ENCODE measurements around the gene METTL27. TPM values are rescaled to one million over a fixed set of nuclear protein-coding genes. Genes with fewer than 3 reads are reported as not detected.
A peak's percentile ranks its signal among the peaks of the same experiment; 100 is the strongest.
"Not testable (repeated sequence)": the region's sequence is repeated elsewhere in the genome, so short reads cannot be mapped to it uniquely, and the experiment has no call there.

Gene METTL27, protein sequence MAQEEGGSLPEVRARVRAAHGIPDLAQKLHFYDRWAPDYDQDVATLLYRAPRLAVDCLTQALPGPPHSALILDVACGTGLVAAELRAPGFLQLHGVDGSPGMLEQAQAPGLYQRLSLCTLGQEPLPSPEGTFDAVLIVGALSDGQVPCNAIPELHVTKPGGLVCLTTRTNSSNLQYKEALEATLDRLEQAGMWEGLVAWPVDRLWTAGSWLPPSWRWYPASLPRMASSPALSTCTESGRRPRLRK
- polyA plus RNA-seq: 7.6 TPM
- long read RNA-seq, donor 1, partial matches to known transcripts: 0 of 3 reads
- long read RNA-seq, donor 1, other reads (novel, unspliced or antisense): 0 of 3 reads
- long read RNA-seq, donor 2, partial matches to known transcripts: 0 of 1 reads
- long read RNA-seq, donor 2, other reads (novel, unspliced or antisense): 0 of 1 reads
- long read RNA-seq, donor 3, partial matches to known transcripts: 0 of 1 reads
- long read RNA-seq, donor 3, other reads (novel, unspliced or antisense): 0 of 1 reads
- long read RNA-seq, donor 4: 0 reads
- long read RNA-seq, donor 5, partial matches to known transcripts: 0 of 2 reads
- long read RNA-seq, donor 5, other reads (novel, unspliced or antisense): 0 of 2 reads
- long read RNA-seq, donor 6, partial matches to known transcripts: 55 of 55 reads
- long read RNA-seq, donor 6, other reads (novel, unspliced or antisense): 0 of 55 reads
- long read RNA-seq, donor 7: 0 reads
- long read RNA-seq, donor 8, partial matches to known transcripts: 0 of 3 reads
- long read RNA-seq, donor 8, other reads (novel, unspliced or antisense): 0 of 3 reads
- long read RNA-seq, donor 9: 0 reads
- long read RNA-seq, donor 10, partial matches to known transcripts: 0 of 3 reads
- long read RNA-seq, donor 10, other reads (novel, unspliced or antisense): 0 of 3 reads
- long read RNA-seq, donor 11, partial matches to known transcripts: 0 of 1 reads
- long read RNA-seq, donor 11, other reads (novel, unspliced or antisense): 0 of 1 reads

DNA sequence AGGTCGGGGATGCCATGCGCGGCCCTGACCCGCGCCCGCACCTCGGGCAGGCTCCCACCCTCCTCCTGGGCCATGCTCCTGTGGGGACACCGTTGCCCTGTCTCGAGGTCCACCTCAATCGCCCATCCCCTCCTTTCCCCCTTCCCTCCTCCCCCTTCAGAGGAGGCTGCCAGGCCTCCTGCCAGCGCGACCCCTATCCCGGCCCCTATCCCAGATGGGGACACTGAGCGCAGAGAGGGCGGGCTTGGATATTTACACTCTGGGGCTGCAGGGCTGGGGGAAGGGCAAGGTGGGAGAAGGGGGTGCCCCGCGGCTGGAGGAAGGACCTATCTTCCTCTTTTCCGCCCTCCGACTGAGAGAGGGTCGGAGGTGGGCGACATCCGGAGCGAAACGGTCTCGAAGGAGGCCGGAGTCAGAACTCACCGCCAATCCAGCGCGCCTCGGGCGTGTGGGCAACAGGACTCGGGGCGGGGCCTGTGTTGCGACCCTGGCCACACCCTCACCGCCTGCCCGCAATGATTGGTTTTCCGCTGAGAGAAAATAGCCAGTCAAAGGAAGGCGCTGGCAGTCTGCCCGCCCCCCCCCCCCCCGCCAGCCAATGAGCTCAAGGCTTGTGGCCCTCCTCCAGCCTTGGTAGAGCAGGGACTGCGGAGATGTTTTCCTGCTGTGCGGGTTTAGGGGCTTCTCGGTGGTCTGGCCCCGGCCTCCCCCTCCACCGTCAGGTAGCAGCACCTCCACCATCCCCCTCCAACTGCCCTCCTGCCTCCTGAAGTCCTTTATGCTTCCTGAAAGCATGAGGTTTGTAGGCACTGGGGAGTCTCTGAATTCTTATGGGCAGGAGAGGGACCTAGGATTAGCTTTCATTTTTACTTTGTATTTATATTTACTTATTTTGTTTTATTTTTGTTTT, at the start of gene METTL27:
METTL27 (minus strand) TSS at position 450 of the 910 bp plus-strand sequence; CDS start at position 74, 376 bp downstream.
- DNase-seq: peak; percentile 92 to 94
- WGBS (ENCODE audit: insufficient coverage, low lambda C conversion rate): no CpG with 5 or more reads among the region's 45 CpGs
- Histone ChIP-seq H3K36me3 (ENCODE audit: control insufficient read depth, insufficient read depth, low read length) (no peaks in the 10 kb centered on the region), H3K27me3 (ENCODE audit: control insufficient read depth, insufficient read depth, low read length) (no peaks in the 10 kb centered on the region), H3K4me1 (ENCODE audit: control insufficient read depth, insufficient read depth, low read length) (peaks cover 10% of the 10 kb centered on the region), H3K9me3 (ENCODE audit: control insufficient read depth, low read depth, low read length) (no peaks in the 10 kb centered on the region), H3K4me3 (ENCODE audit: low read length) (peak within 1 kb of the TSS; percentile 80), H3K27ac (ENCODE audit: low read length) (peak within 1 kb of the TSS; percentile 69)

DNA sequence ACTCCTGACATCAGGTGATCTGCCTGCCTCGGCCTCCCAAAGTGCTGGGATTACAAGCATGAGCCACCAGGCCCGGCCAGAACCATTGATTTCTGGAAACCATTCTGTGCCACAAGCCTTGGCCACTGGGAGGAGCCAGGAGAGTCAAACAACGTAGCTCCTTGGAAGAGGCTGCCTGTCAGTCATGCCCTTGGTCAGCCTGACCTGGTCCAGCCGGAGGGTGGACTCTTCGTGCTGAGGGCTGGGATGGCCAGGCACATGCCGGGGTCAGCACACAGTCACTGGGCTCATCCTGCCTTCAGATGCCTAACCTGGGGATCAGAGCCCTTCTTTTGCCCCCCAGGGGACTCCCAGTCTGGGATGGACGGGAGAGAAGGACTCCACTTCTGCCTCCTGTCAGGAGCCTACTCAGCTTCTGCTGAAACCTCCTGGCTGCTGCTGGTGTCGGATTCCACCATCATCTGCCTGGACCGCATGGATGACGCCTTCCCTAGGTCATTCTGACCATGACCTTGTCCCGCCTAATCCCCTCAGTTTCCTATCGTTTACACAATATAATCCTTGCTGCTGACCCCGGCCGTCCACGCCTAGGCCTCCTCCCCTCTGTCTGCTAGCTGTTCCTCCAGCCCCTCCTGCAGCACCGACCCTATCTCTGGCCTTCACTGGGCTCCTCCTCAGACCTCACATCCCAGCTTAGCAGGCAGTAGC, 49.0 kb upstream of the METTL27 start:
- peaks cover 9% of the 10 kb centered on the region for H3K27me3 ChIP-seq (ENCODE audit: control insufficient read depth, insufficient read depth, low read length)
- DNase-seq: no peak
- H3K9me3 ChIP-seq (ENCODE audit: control insufficient read depth, low read depth, low read length): peaks cover 5% of the 10 kb centered on the region
- H3K36me3 ChIP-seq (ENCODE audit: control insufficient read depth, insufficient read depth, low read length): no peaks in the 10 kb centered on the region
- peaks cover 7% of the 10 kb centered on the region for H3K4me1 ChIP-seq (ENCODE audit: control insufficient read depth, insufficient read depth, low read length)
- H3K4me3 ChIP-seq (ENCODE audit: low read length): no peak overlapping the region
- no peak overlapping the region for H3K27ac ChIP-seq (ENCODE audit: low read length)
- no CpG with 5 or more reads among the region's 16 CpGs for WGBS (ENCODE audit: insufficient coverage, low lambda C conversion rate)

DNA sequence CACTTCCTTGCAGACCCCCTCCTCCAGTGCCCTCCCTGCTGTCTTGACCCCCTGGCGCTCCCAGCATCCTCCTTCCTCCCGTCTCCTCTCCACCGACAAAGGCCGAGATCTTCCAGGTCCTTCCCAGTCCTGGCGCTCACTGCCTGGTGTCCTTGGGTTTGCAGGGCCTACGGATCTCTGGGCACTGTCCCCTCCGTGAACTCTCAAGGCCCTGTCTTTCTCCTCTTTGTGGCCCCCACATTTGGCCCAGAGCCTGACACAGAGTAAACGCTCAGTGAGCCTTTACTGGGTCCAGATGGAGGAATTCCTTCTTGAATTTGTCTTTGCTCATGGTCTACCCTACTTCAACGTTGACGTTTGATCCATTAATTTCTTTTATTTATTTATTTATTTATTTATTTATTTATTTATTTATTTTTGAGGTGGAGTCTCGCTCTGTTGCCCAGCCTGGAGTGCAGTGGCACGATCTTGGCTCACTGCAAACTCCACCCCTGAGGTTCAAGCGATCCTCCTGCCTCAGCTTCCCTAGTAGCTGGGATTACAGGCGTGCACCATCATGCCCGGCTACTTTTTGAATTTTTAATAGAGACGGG, 48.3 kb upstream of the METTL27 start:
- Histone ChIP-seq H3K4me1 (ENCODE audit: control insufficient read depth, insufficient read depth, low read length) (peaks cover 8% of the 10 kb centered on the region), H3K27me3 (ENCODE audit: control insufficient read depth, insufficient read depth, low read length) (peaks cover 9% of the 10 kb centered on the region), H3K4me3 (ENCODE audit: low read length) (no peak overlapping the region), H3K36me3 (ENCODE audit: control insufficient read depth, insufficient read depth, low read length) (no peaks in the 10 kb centered on the region), H3K27ac (ENCODE audit: low read length) (no peak overlapping the region), H3K9me3 (ENCODE audit: control insufficient read depth, low read depth, low read length) (peaks cover 5% of the 10 kb centered on the region)
- 90% methylated on average over 2 of the region's 16 CpGs for WGBS (ENCODE audit: insufficient coverage, low lambda C conversion rate)
- DNase-seq: no peak

DNA sequence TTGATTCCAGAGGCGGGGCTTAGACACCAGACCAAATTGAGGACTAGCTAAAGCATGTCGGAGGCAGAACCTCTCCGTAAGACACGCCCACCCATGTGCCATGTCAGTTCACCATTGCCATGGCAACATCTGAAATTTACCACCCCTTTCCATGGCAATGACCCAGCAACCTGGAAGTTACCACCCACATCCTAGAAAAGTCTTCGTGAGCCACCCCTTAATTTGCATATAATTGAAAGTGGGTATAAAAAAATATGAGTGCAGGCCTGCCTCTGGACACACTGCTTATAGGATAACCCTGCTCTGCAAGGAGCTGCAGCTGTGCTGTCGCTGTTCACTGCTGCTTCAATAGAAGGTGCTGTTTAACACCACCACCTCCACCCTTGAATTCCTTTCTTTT, 46.6 kb upstream of the METTL27 start:
- Histone ChIP-seq H3K4me1 (ENCODE audit: control insufficient read depth, insufficient read depth, low read length) (peaks cover 8% of the 10 kb centered on the region), H3K27me3 (ENCODE audit: control insufficient read depth, insufficient read depth, low read length) (peaks cover 9% of the 10 kb centered on the region), H3K9me3 (ENCODE audit: control insufficient read depth, low read depth, low read length) (no peaks in the 10 kb centered on the region), H3K36me3 (ENCODE audit: control insufficient read depth, insufficient read depth, low read length) (no peaks in the 10 kb centered on the region), H3K4me3 (ENCODE audit: low read length) (no peak overlapping the region), H3K27ac (ENCODE audit: low read length) (no peak overlapping the region)
- no peak for DNase-seq
- WGBS (ENCODE audit: insufficient coverage, low lambda C conversion rate): 60% methylated on average over 1 of the region's 6 CpGs

DNA sequence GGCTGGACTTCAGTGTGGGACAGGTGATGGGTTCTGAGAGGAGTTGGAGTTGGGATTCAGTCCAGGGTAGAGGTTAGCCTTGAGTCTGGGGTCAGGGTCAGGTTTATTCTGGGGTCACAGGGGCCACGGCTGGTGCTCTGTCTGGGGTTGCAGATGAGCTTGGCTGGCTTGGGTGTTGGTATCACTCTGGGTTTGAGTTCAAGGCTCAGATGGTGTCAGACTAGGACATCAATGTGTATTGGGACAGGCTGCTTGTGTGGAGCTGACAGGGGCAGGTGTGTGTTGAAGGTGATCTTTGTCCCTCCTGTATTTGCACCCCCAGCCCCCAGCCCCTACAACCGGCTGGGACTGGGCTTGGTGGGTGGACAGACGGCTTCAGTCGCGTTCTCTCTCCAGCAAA, 45.4 kb upstream of the METTL27 start:
- Histone ChIP-seq H3K4me1 (ENCODE audit: control insufficient read depth, insufficient read depth, low read length) (peaks cover 8% of the 10 kb centered on the region), H3K4me3 (ENCODE audit: low read length) (no peak overlapping the region), H3K27ac (ENCODE audit: low read length) (no peak overlapping the region), H3K27me3 (ENCODE audit: control insufficient read depth, insufficient read depth, low read length) (peaks cover 9% of the 10 kb centered on the region), H3K36me3 (ENCODE audit: control insufficient read depth, insufficient read depth, low read length) (no peaks in the 10 kb centered on the region), H3K9me3 (ENCODE audit: control insufficient read depth, low read depth, low read length) (no peaks in the 10 kb centered on the region)
- WGBS (ENCODE audit: insufficient coverage, low lambda C conversion rate): no CpG with 5 or more reads among the region's 5 CpGs
- no peak for DNase-seq

DNA sequence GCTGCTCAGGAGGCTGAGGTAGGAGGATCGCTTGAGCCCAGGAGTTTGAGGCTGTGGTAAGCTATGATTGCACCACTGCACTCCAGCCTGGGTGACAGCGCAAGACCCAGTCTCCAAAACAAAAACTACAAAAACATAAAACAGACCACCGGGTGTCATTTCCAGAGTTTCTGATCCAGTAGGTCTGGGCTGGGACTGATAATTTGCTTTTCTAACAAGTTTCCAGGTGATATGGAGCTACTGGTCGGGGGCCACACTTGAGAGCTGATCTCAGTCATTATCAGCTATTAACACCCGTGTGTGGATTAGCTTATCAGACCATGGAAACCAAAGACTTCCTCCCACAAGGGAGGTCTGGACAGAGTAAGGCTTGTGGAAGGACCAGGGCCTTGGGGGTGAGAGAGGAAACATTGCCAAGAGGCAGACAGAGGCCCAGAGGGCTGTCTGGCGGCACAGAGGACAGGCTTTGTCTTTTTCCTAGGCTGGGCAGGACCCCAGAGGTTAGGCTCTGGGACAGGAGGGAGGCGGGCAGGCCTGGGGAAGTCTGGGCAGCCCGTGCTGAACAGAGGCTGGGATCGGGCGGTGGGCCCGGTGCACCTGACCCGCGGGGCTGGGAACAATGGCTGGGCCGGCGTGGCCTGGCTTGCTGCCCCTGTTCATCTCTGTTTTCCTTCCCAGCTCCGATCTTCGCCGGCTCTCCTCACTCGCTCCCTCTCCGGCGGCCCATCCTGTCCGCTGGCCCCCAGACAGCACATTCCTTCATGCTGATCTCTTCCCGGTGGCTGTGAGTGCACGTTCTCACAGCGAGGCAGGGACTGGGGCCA, 43.9 kb upstream of the METTL27 start:
- no peak for DNase-seq
- Histone ChIP-seq H3K4me1 (ENCODE audit: control insufficient read depth, insufficient read depth, low read length) (peaks cover 8% of the 10 kb centered on the region), H3K27me3 (ENCODE audit: control insufficient read depth, insufficient read depth, low read length) (peaks cover 8% of the 10 kb centered on the region), H3K4me3 (ENCODE audit: low read length) (no peak overlapping the region), H3K9me3 (ENCODE audit: control insufficient read depth, low read depth, low read length) (no peaks in the 10 kb centered on the region), H3K27ac (ENCODE audit: low read length) (peak overlapping the region; percentile 23), H3K36me3 (ENCODE audit: control insufficient read depth, insufficient read depth, low read length) (no peaks in the 10 kb centered on the region)
- WGBS (ENCODE audit: insufficient coverage, low lambda C conversion rate): 50% methylated on average over 2 of the region's 25 CpGs

DNA sequence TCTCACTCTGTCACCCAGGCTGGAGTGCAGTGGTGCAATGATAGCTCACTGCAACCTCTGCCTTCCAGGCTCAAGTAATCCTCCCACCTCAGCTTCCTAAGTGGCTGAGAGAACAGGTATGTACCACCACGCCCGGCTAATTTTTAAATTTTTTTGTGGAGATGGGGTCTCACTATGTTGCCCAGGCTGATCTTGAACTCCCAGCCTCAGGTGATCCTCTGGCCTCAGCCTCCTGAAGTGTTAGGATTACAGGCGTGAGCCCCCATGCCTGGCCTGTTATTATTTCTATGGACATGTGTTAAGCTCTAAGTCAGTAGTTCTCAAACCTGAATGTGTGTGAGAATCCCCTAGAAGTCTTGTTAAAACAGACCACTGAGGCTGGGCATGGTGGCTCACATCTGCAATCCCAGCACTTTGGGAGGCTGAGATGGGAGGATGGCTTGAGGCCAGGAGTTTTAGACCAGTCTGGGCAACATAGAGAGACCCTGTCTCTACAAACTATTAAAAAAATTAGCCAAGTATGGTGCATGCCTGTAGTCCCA, 43.2 kb upstream of the METTL27 start:
- H3K36me3 ChIP-seq (ENCODE audit: control insufficient read depth, insufficient read depth, low read length): no peaks in the 10 kb centered on the region
- H3K27ac ChIP-seq (ENCODE audit: low read length): no peak overlapping the region
- no CpG with 5 or more reads among the region's 3 CpGs for WGBS (ENCODE audit: insufficient coverage, low lambda C conversion rate)

DNA sequence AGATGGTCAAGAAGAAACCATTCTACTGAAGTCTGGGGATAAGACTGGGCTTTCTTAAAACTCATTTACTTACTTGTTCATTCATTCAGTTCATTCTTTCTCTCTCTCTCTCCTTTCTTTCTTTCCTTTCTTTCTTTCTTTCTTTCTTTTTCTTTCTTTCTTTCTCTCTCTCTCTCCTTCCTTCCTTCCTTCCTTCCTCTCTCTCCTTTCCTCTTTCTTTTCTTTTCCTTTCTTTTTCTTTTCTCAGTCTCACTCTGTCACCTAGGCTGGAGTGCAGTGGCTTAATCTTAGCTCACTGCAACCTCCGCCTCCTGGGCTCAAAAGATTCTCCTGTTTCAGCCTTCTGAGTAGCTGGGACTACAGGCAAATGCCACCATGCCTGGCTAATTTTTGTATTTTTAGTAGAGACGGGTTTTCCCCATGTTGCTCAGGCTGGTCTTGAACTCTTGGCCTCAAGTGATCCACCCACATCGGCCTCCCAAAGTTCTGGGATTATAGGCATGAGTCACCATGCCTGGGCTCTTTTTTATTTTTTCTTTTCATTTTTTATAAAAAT, 42.6 kb upstream of the METTL27 start:
- H3K4me3 ChIP-seq (ENCODE audit: low read length); H3K9me3 ChIP-seq (ENCODE audit: control insufficient read depth, low read depth, low read length); H3K4me1 ChIP-seq (ENCODE audit: control insufficient read depth, insufficient read depth, low read length); H3K27ac ChIP-seq (ENCODE audit: low read length); H3K27me3 ChIP-seq (ENCODE audit: control insufficient read depth, insufficient read depth, low read length); H3K36me3 ChIP-seq (ENCODE audit: control insufficient read depth, insufficient read depth, low read length); DNase-seq: not testable (repeated sequence)
- WGBS (ENCODE audit: insufficient coverage, low lambda C conversion rate): no CpG with 5 or more reads among the region's 3 CpGs

More for the DNA sequence above, 43.2 kb upstream of the METTL27 start:
- H3K27me3 ChIP-seq (ENCODE audit: control insufficient read depth, insufficient read depth, low read length): peaks cover 7% of the 10 kb centered on the region
- H3K9me3 ChIP-seq (ENCODE audit: control insufficient read depth, low read depth, low read length): no peaks in the 10 kb centered on the region
- no peak overlapping the region for H3K4me3 ChIP-seq (ENCODE audit: low read length)
- H3K4me1 ChIP-seq (ENCODE audit: control insufficient read depth, insufficient read depth, low read length): peaks cover 8% of the 10 kb centered on the region
- DNase-seq: no peak
